IMR-90 (cell line): ENCODE data around the gene RENBP.
"Not testable (repeated sequence)": the region's sequence is repeated elsewhere in the genome, so short reads cannot be mapped to it uniquely, and the experiment has no call there.

Source experiments
- MAFK ChIP-seq: IDR thresholded peaks from 2 replicates; pipeline ENCODE4 v1.6.1; 2012; ENCODE audit warnings: low read depth, low read length, improper control_type of control experiment
- MXI1 ChIP-seq: IDR thresholded peaks from 2 replicates; pipeline ENCODE4 v1.6.1; 2012; ENCODE audit warnings: low read depth, mild to moderate bottlenecking, low read length, moderate library complexity, borderline replicate concordance
- NFE2L2 ChIP-seq: fragments of 150-350 bp; IDR thresholded peaks from 2 replicates; pipeline ENCODE4 v1.6.1; 2016; ENCODE audit warnings: low read depth, mild to moderate bottlenecking, low read length
- POLR2A ChIP-seq: IDR thresholded peaks from 2 replicates; pipeline ENCODE4 v1.6.1; 2012; ENCODE audit warnings: mild to moderate bottlenecking, low read depth, low read length
- RAD21 ChIP-seq: IDR thresholded peaks from 2 replicates; pipeline ENCODE4 v1.6.1; 2012; ENCODE audit warnings: low read length, improper control_type of control experiment
- RCOR1 ChIP-seq: IDR thresholded peaks from 2 replicates; pipeline ENCODE4 v1.6.1; 2012; ENCODE audit warnings: mild to moderate bottlenecking, low read length, improper control_type of control experiment; ENCODE audit not compliant: insufficient replicate concordance
- SMC3 ChIP-seq: fragments of 150-350 bp; IDR thresholded peaks from 2 replicates; pipeline ENCODE4 v1.6.1; 2016; ENCODE audit warnings: low read depth, mild to moderate bottlenecking, antibody characterized with exemption, low read length, moderate library complexity
- TF ChIP-seq, protein P1 (sequence below): conservative IDR thresholded peaks from 2 replicates; pipeline ENCODE4 v1.5.1; 2012; ENCODE audit warnings: mild to moderate bottlenecking, low read depth, low read length, improper control_type of control experiment

- TF ChIP-seq, protein P1, sequence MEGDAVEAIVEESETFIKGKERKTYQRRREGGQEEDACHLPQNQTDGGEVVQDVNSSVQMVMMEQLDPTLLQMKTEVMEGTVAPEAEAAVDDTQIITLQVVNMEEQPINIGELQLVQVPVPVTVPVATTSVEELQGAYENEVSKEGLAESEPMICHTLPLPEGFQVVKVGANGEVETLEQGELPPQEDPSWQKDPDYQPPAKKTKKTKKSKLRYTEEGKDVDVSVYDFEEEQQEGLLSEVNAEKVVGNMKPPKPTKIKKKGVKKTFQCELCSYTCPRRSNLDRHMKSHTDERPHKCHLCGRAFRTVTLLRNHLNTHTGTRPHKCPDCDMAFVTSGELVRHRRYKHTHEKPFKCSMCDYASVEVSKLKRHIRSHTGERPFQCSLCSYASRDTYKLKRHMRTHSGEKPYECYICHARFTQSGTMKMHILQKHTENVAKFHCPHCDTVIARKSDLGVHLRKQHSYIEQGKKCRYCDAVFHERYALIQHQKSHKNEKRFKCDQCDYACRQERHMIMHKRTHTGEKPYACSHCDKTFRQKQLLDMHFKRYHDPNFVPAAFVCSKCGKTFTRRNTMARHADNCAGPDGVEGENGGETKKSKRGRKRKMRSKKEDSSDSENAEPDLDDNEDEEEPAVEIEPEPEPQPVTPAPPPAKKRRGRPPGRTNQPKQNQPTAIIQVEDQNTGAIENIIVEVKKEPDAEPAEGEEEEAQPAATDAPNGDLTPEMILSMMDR: not testable (repeated sequence)
- TF ChIP-seq MXI1, POLR2A, RAD21, SMC3, MAFK, NFE2L2, RCOR1: not testable (repeated sequence)
These were observed 36.0 kb upstream of the RENBP start for GRCh38 chrX:153980394-153980793.
